HEK293T (cell line): Measurements from ENCODE around the gene AADACL2.

Experiments
- BHLHE40 ChIP-seq: fragments of 450-650 bp; IDR thresholded peaks from 2 replicates; pipeline ENCODE4 v1.6.1; 2016; ENCODE audit warnings: mild to moderate bottlenecking, moderate library complexity, borderline replicate concordance
- ELF4 ChIP-seq: fragments of 450-650 bp; IDR thresholded peaks from 2 replicates; pipeline ENCODE4 v1.6.1; 2017; ENCODE audit warnings: antibody characterized with exemption
- FOXA1 ChIP-seq: fragments of 450-650 bp; IDR thresholded peaks from 2 replicates; pipeline ENCODE4 v1.6.1; 2016; ENCODE audit warnings: mild to moderate bottlenecking
- HDGF ChIP-seq: fragments of 450-650 bp; IDR thresholded peaks from 2 replicates; pipeline ENCODE4 v1.6.1; 2017; ENCODE audit warnings: antibody characterized with exemption, borderline replicate concordance
- LEF1 ChIP-seq: fragments of 450-650 bp; IDR thresholded peaks from 2 replicates; pipeline ENCODE4 v1.6.1; 2017; ENCODE audit warnings: mild to moderate bottlenecking, borderline replicate concordance
- SP1 ChIP-seq: fragments of 450-650 bp; IDR thresholded peaks from 2 replicates; pipeline ENCODE4 v1.6.1; 2017

GRCh38 chr3:151707216-151707615, 26.5 kb upstream of the AADACL2 start:
- TF ChIP-seq SP1 (no peak), ELF4 (no peak), HDGF (no peak), FOXA1 (no peak), LEF1 (no peak), BHLHE40 (no peak)
